Measurements from ENCODE around the gene TTC9.

Gene TTC9

DNA sequence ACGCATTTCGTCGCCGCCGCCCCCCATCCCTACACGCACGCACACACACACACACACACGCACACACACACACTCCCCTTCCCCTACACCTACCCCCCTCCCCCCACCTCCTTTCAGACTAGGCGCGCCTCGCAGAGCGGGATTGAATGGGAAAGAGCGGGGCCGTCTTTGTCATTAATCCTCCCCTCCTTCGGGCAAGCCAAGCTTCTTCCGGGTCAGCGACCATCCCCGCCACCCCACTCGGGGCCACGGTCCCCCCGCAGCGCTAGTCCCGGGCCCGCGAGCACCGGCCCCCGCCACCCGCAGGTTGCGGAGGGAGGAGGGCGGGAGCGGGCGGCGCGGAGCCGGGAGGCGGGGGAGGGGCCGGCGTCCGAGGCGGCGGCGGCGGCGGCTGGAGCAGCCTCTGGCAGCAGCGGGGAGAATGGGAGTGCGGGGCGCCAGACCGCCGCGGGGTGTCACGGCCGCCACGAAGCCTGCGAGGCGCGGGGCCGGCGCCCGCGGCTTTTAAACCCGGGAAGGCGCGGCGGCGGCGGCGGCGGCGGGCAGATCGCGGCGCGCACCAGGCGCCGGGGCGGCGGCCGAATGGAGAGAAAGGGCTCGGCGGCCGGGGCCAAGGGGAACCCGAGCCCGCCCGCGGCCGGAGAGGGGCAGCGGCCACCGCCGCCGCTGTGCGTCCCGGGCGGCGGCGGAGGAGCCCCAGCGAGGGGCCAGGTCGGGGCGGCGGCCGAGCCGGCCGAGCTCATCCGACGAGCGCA is at the start of gene TTC9:
Gene TTC9 (plus strand): TSS at position 369 of the 755 bp plus-strand sequence. CDS start 214 bp downstream, at position 583.
- peak; percentile 69 for DNase-seq (ENCODE audit: low spot score)

DNA sequence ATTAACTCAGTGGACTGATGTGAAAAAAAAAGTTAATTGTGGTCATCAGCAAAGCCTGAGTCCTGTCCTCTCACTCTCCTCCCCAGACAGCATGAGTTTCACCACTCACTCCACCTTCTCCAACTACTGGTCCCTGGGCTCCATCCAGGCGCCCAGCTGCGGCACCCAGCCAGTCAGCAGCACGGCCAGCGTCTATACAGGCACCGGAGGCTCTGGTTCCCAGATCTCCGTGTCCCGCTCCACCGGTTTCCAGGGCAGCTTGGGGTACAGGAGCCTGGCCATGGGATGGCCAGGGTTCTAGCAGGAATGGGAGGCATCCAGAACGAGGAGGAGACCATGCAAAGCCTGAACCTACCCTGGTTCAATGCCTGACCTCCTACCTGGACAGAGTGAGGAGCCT is 47.3 kb upstream of the TTC9 start:
- DNase-seq (ENCODE audit: low spot score): no peak

DNA sequence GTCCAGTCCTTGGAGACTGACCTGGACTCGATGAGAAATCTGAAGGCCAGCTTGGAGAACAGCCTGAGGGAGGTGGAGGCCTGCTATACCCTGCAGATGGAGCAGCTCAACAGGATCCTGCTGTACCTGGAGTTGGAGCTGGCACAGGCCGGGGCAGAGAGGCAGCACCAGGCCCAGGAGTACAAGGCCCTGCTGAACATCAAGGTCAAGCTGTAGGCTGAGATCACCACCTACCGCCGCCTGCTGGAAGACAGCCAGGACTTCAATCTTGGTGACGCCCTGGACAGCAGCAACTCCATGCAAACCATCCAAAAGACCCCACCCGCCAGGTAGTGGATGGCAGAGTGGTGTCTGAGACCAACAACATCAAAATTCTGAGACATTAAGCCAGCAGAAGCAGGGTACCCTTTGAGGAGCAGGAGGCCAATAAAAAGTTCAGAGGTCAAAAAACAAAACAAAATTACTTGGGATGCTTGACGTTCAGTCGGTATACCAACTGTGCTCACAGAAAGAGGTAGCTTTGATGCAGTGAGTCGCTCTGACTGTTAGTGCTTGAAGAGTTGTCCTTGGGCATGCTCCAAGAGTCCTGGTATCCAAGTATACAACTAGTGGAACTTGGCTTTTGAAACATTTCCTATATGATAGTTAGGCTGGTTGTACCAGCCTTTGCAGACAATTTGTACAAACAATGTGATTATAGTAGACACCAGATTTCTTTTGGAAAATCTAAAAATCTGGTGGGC is 46.1 kb upstream of the TTC9 start:
- no peak for DNase-seq (ENCODE audit: low spot score)

- DNase-seq (ENCODE audit: low spot score): no peak
Observed at GRCh38 chr14:70597731-70598130, 44.0 kb upstream of the TTC9 start.

DNA sequence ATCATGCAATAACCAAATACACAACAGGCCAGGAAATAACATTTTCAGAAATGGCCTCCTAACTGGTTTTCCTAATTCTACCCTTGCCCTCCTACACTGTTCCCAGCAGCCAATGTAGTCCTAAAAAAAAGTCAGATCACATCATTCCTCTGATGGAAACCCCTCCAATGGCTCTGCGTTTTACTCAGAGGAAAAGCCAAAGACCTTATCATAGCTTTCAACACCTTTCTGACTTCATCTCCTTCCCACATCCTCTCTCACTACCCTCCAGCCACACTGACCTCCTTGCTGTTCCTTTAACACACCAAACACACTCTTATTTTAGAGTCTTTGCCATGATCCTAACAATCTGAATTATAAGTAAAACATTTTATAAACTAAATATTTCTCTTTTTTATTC is 42.4 kb upstream of the TTC9 start:
- DNase-seq (ENCODE audit: low spot score): no peak

DNA sequence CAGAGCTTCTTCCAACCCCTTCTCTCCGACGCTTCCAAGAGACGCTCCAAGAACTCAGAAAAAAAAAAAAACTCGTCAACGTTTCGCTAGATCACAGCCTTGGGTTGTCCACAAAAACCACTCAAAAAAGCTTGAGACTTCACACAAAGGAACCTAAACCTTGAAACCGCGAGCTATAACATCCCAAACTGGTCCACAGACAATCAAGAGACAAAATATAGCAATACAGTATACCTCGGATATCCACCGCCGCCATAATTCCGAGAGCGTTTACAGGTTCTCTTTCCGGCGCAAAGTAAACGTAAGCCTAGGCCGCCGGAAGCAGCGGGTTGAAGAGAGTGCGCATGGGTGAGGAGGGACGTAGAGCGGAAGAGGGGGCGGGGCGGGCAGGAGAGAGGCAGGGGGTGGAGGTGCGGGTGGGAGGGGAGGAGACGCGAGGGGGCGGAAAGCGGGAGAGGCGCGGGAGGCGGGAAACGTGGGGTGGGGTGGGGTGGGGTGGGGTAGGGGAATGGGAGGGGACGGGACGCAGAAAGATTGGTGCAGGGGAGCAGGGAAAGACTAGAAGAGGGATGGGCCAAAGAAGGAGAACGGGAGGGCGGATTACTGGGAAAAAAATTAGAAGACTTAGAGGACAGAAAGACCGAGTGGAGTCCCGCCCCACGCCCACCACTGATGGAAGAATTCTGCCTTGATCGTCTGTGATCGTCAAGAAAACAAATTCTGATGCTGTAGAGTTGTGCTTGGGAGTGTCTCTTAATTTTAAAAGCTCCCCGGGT is 41.1 kb upstream of the TTC9 start, which contains the start of gene MED6:
Gene MED6 (minus strand): TSS at position 274 of the 776 bp plus-strand sequence. CDS start 18 bp downstream, at position 256.
- DNase-seq (ENCODE audit: low spot score): peak; percentile 96

GRCh38 chr14:70601162-70601561 is 40.6 kb upstream of the TTC9 start:
- DNase-seq (ENCODE audit: low spot score): no peak

DNA sequence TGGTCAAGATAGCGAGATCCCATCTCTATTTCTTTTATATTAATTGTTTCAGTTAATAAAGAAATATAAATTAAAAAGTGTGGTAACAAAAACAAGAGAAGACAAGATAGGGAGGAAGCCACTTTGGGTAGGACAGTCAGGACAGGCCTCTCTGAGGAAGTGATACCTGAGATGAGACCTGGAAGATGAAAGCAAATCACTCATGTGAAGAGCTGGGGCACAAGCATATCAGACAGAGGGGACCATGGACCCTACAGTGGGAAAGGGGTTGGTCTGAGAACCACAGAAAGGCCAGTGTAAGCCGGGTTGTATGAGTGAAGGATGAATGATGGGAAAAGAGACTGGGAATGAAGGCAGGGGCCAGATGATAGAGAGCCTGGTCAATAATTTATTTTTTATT is 39.5 kb upstream of the TTC9 start:
- DNase-seq (ENCODE audit: low spot score): no peak

DNA sequence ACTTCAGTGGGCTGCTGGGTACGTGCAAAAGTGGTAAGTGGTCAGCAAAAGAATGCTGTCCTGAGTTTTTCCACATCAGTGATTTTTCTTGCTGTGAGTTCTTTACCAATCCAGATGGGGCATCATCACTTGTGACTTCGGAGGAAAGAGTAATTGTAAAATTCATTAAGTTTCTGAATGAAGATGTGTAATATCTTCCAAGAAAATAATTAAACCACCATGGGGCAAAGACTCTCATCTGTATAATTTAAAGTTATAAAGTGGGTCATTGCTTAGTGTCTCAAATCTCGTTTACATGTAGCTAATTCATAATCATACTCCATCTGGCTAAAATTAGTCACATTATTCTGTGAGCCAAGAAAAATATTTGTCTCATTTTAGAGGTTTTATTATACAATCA is 30.5 kb upstream of the TTC9 start:
- DNase-seq (ENCODE audit: low spot score): no peak

GRCh38 chr14:70616646-70617045 is 25.1 kb upstream of the TTC9 start:
- DNase-seq (ENCODE audit: low spot score): no peak

GRCh38 chr14:70618314-70618713 is 23.4 kb upstream of the TTC9 start:
- DNase-seq (ENCODE audit: low spot score): no peak

GRCh38 chr14:70619708-70620107 is 22.0 kb upstream of the TTC9 start:
- no peak for DNase-seq (ENCODE audit: low spot score)

DNA sequence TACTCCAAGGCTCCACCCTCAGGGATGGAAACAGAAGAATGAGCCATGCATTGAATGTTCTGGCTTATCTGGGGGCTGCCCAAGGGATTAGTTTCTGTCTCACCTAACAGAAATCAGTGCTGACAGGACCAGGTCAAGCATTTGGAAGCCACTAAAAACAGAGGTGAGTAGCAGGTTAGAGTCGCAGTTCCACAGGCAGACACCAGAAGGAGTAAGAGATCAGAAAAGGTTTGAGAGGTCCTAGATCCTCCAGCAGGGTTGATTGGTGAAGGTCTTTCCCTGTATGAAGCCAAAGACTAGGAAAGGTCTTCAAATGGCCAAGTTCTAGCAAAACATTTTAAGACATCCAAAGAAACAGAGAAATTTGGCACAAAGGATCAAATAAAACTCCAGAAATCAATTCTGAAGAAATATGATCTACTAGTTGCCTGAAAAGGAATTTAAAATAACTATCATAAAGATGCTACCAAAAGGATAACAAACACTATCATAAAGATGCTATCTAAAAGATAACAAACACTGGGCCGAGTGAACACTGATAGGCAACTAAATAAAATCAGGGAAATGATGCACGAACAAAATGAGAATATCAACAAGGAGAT is 19.5 kb upstream of the TTC9 start:
- no peak for DNase-seq (ENCODE audit: low spot score)

DNA sequence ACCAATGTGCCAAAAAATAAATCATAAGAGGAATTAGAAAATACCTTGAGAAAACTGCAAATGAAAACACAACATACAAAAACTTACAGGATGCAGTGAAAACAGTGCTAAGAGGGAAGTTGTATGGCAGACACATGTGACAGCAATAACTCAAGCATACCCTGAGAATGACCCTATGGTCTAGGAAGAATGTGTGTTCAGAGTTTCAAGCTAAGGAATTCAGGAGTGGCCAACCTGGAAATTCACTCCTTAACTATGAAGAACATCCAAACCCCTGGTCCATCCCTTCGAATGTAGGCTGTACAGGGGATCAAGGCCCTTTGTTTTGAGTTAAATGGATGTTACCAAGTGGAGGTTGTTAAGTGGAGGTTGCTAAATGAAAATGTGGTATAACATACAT is 16.7 kb upstream of the TTC9 start:
- no peak for DNase-seq (ENCODE audit: low spot score)

- no peak for DNase-seq (ENCODE audit: low spot score)
Observed at GRCh38 chr14:70631948-70632347, 9.8 kb upstream of the TTC9 start.

GRCh38 chr14:70635971-70636595 is 5.6 kb upstream of the TTC9 start:
- DNase-seq (ENCODE audit: low spot score): no peak

DNA sequence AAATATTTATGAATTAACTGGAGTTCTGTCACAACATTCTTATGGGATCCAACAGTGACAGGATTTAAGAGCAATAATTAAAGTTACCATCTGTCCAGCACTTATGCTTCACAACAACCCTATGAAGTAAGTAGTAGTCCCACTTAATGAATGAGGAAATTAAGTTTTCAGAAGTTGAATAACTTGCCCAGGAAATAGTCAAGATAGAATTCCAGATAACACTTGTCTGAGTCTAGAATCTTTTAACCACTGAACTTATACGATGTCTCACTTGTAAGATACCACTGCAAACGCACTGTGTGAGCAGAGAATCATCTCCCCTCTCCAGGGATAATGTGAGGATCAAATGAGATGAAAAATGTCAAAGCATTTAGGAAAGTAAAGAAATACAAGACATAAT is 3.3 kb upstream of the TTC9 start:
- DNase-seq (ENCODE audit: low spot score): no peak

DNA sequence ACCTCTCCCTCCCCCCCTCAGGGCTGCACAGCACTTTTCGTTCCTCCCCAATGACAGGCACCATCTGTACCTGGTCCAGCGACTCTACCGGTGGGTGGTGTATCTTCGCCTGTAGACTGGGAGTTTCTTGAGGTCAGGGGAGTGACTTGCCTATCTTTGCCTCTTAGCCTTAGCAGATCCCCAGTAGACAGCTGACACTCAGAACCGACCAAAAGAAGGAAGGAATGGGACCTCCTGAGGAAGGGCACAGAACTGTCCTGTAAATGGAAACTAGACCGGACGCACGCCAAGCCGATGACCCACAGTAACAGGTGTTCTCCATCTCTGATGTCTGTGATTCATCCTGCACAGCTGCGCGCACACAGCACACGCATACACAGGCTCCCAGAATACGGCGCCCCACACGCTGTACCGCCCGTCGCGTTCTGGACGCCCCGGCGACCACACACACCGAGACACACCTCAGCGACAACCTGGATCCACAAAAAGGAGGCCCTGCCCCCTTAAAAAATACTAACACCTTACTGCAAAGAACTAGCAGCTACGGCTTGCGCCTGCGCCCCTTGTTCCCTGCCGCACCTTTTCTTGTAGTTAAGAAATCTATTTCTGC is 673 bp upstream of the TTC9 start:
- DNase-seq (ENCODE audit: low spot score): no peak

- DNase-seq (ENCODE audit: low spot score): no peak
Observed at GRCh38 chr14:70642303-70643235, 853 bp downstream of the TTC9 start.

GRCh38 chr14:70643967-70644366 is 2.3 kb downstream of the TTC9 start:
- no peak for DNase-seq (ENCODE audit: low spot score)

All from left forelimb (tissue), 1 donor.